Left ventricle myocardium inferior (tissue), 1 donor: ENCODE data around the gene JAML. TPM values are rescaled to one million over a fixed set of nuclear protein-coding genes. Genes with fewer than 3 reads are reported as not detected.

Experiments
- DNase-seq: peaks from one replicate; pipeline ENCODE4 v3.0.0-alpha.2; 2020
- H3K27ac ChIP-seq: fragments of 200-600 bp; replicated peaks from 2 replicates; pipeline ENCODE4 v1.8.0; 2021
- H3K27me3 ChIP-seq: fragments of 200-600 bp; 2 replicates; pipeline ENCODE4 v1.8.0; 2021; ENCODE audit warnings: low read depth
- H3K36me3 ChIP-seq: fragments of 200-600 bp; 2 replicates; pipeline ENCODE4 v1.8.0; 2021
- H3K4me1 ChIP-seq: fragments of 200-600 bp; 2 replicates; pipeline ENCODE4 v1.8.0; 2021
- H3K4me3 ChIP-seq: fragments of 200-600 bp; 2 replicates; pipeline ENCODE4 v1.8.0; 2021; ENCODE audit warnings: mild to moderate bottlenecking, moderate library complexity
- H3K9me3 ChIP-seq: fragments of 200-600 bp; replicated peaks from 2 replicates; pipeline ENCODE4 v1.8.0; 2021
- intact Hi-C: fragments of 100-400 bp; cut with micrococcal nuclease; formaldehyde crosslinking; loops from one replicate; pipeline ENCODE4 v1.11.0; 2022
- total RNA-seq: library from RNA; stranded (reverse); fragmentation: NEBNext Ultra II Directional; extraction: Animal tissue kit (Norgen Biotek cat#: 25700); gene quantifications from one replicate; pipeline ENCODE4 v1.2.1, GENCODE V29; 2021
- TF ChIP-seq, protein P1 (sequence below): fragments of 200-600 bp; IDR thresholded peaks from 2 replicates; pipeline ENCODE4 v1.8.0; 2021; ENCODE audit warnings: antibody characterized with exemption, mild to moderate bottlenecking, borderline replicate concordance
- donor health status: DM: no; HTN: yes; CAD: no; lungs with severe emphysema.

Gene JAML
- total RNA-seq, 1 donor from 2014 or later = 2.9 TPM

- no peaks in the 10 kb centered on the region for H3K27me3 ChIP-seq
- H3K4me1 ChIP-seq = peaks cover 8% of the 10 kb centered on the region
- no peak overlapping the region for H3K4me3 ChIP-seq
- TF ChIP-seq, protein P1, sequence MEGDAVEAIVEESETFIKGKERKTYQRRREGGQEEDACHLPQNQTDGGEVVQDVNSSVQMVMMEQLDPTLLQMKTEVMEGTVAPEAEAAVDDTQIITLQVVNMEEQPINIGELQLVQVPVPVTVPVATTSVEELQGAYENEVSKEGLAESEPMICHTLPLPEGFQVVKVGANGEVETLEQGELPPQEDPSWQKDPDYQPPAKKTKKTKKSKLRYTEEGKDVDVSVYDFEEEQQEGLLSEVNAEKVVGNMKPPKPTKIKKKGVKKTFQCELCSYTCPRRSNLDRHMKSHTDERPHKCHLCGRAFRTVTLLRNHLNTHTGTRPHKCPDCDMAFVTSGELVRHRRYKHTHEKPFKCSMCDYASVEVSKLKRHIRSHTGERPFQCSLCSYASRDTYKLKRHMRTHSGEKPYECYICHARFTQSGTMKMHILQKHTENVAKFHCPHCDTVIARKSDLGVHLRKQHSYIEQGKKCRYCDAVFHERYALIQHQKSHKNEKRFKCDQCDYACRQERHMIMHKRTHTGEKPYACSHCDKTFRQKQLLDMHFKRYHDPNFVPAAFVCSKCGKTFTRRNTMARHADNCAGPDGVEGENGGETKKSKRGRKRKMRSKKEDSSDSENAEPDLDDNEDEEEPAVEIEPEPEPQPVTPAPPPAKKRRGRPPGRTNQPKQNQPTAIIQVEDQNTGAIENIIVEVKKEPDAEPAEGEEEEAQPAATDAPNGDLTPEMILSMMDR = no peak
- DNase-seq = no peak
- H3K27ac ChIP-seq = no peak overlapping the region
- no peaks in the 10 kb centered on the region for H3K9me3 ChIP-seq
- intact Hi-C loops = no loop called here
- H3K36me3 ChIP-seq = peaks cover 5% of the 10 kb centered on the region
Measured at GRCh38 chr11:118162846-118163245, 62.0 kb downstream of the JAML start.

DNA sequence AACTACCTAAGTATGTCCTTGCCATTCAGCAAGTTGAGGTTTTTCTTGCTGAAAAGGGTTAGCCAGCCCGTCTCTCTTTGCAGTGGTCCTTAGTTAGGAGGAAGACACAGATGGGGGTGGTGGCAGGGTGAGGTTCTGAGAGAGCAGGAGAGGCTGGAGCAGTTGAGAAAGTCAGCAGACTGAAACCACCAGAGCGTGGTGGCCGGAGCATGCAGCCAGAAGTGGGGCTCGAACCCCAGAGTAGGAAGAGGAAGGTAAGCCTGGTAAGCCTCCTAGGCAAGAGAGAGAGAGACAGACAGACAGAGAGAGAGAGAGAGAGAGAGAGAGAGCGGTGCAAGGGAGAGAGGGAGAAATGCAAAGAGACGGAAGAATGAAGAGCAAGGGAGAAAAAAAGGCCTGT is 63.0 kb downstream of the JAML start:
- no peaks in the 10 kb centered on the region for H3K36me3 ChIP-seq
- TF ChIP-seq, protein P1 = no peak
- H3K9me3 ChIP-seq = no peaks in the 10 kb centered on the region
- H3K4me1 ChIP-seq = peaks cover 12% of the 10 kb centered on the region
- peaks cover 8% of the 10 kb centered on the region for H3K27me3 ChIP-seq
- no peak for DNase-seq
- H3K27ac ChIP-seq = no peak overlapping the region
- H3K4me3 ChIP-seq = no peak overlapping the region
- intact Hi-C loops = no loop called here

- intact Hi-C loops = no loop called here
- TF ChIP-seq, protein P1 = no peak
- H3K27me3 ChIP-seq = peaks cover 46% of the 10 kb centered on the region
Measured at GRCh38 chr11:118157186-118157895, 67.5 kb downstream of the JAML start.

GRCh38 chr11:118156531-118157185 is 68.2 kb downstream of the JAML start:
- intact Hi-C loops = no loop called here
- Histone ChIP-seq H3K27ac (no peak overlapping the region), H3K27me3 (peaks cover 53% of the 10 kb centered on the region)

More at GRCh38 chr11:118157186-118157895, 67.5 kb downstream of the JAML start:
- no peak overlapping the region for H3K27ac ChIP-seq
- H3K4me1 ChIP-seq = peaks cover 29% of the 10 kb centered on the region
- DNase-seq = no peak
- H3K9me3 ChIP-seq = no peaks in the 10 kb centered on the region
- peak overlapping the region; percentile 39 for H3K4me3 ChIP-seq
- no peaks in the 10 kb centered on the region for H3K36me3 ChIP-seq

GRCh38 chr11:118155776-118156530 is 68.9 kb downstream of the JAML start:
- Histone ChIP-seq H3K27me3 (peaks cover 59% of the 10 kb centered on the region), H3K4me1 (peaks cover 35% of the 10 kb centered on the region), H3K4me3 (peak overlapping the region; percentile 39), H3K36me3 (no peaks in the 10 kb centered on the region), H3K9me3 (no peaks in the 10 kb centered on the region), H3K27ac (no peak overlapping the region)
- intact Hi-C loops = no loop called here
- TF ChIP-seq, protein P1 = no peak
- DNase-seq = no peak

More at GRCh38 chr11:118156531-118157185, 68.2 kb downstream of the JAML start:
- H3K36me3 ChIP-seq = no peaks in the 10 kb centered on the region
- H3K9me3 ChIP-seq = no peaks in the 10 kb centered on the region
- no peak for DNase-seq
- TF ChIP-seq, protein P1 = no peak
- H3K4me1 ChIP-seq = peaks cover 35% of the 10 kb centered on the region
- H3K4me3 ChIP-seq = peak overlapping the region; percentile 39
